SJCRH30 (cell line): ENCODE data around the gene GLRX. TPM values are rescaled to one million over a fixed set of nuclear protein-coding genes. Genes with fewer than 3 reads are reported as not detected.
A peak's percentile ranks its signal among the peaks of the same experiment; 100 is the strongest.
"Not testable (repeated sequence)": the region's sequence is repeated elsewhere in the genome, so short reads cannot be mapped to it uniquely, and the experiment has no call there.

ENCODE experiments used
- DNase-seq, 2 experiments: peaks; one replicate each; pipeline ENCODE4 v3.0.0-alpha.2; 2015 to 2020
- H3K27ac ChIP-seq: fragments of 250-450 bp; sonication (Bioruptor Pico); 2 replicates; pipeline ENCODE4 v1.5.1; 2020; ENCODE audit warnings: mild to moderate bottlenecking, moderate library complexity
- H3K27me3 ChIP-seq: fragments of 250-450 bp; sonication (Bioruptor Pico); 2 replicates; pipeline ENCODE4 v1.5.1; 2020; ENCODE audit warnings: mild to moderate bottlenecking, moderate library complexity
- H3K36me3 ChIP-seq: fragments of 250-450 bp; sonication (Bioruptor Pico); 2 replicates; pipeline ENCODE4 v1.5.1; 2020; ENCODE audit warnings: mild to moderate bottlenecking, moderate library complexity
- H3K4me1 ChIP-seq: fragments of 250-450 bp; sonication (Bioruptor Pico); 2 replicates; pipeline ENCODE4 v1.5.1; 2020; ENCODE audit warnings: mild to moderate bottlenecking, moderate library complexity
- H3K4me3 ChIP-seq: fragments of 250-450 bp; sonication (Bioruptor Pico); 2 replicates; pipeline ENCODE4 v1.5.1; 2020; ENCODE audit warnings: mild to moderate bottlenecking, moderate library complexity
- H3K9me3 ChIP-seq: fragments of 250-450 bp; sonication (Bioruptor Pico); replicated peaks from 2 replicates; pipeline ENCODE4 v1.5.1; 2020; ENCODE audit warnings: mild to moderate bottlenecking, moderate library complexity
- total RNA-seq: library from RNA; depleted of rRNA; stranded (reverse); fragments of >200 nt; shearing (Covaris generic); gene quantifications from 2 replicates; pipeline ENCODE4 v1.2.3, GENCODE V29; 2014; rRNA removed

Gene GLRX, protein sequence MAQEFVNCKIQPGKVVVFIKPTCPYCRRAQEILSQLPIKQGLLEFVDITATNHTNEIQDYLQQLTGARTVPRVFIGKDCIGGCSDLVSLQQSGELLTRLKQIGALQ
- total RNA-seq: 17.7 and 21.4 TPM in 2 replicates

DNA sequence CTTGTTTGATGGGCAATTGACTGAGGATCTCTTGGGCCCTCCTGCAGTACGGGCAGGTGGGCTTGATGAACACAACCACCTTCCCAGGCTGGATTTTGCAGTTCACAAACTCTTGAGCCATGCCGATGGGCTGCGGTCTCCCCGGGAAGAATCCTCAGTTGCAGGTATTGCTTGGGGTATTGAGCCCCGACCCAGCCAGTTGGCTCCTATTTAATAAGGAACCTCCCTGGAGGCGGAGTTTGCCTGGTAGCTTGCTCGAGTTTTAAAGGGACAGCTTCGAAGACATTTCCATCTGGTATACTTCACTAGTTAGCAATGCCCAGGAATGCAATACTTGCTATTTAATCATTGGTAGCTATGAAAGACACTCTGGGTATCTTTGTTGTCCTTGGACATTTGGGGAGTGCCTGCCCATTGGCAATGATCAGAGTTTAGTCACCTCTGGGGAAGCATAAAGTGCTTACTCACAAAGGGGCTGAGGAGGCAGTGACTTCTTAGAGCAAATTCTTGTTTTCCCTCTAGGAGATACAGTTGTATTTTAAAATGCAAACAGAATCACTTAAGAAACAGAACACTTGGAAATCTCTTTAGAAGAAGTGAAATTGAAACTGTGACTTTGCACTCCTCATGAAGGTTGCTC, at the start of gene GLRX:
Gene GLRX, minus strand, starts transcription at position 185 of the 640 bp plus-strand sequence. Its CDS starts 64 bp downstream, at position 121.
- no peaks in the 10 kb centered on the region for H3K36me3 ChIP-seq
- DNase-seq: peak; percentile 65 to 79
- H3K27ac ChIP-seq: peak within 1 kb of the TSS; percentile 36
- H3K4me3 ChIP-seq: peak within 1 kb of the TSS; percentile 72
- no peaks in the 10 kb centered on the region for H3K9me3 ChIP-seq
- peaks cover 31% of the 10 kb centered on the region for H3K4me1 ChIP-seq
- no peaks in the 10 kb centered on the region for H3K27me3 ChIP-seq

DNA sequence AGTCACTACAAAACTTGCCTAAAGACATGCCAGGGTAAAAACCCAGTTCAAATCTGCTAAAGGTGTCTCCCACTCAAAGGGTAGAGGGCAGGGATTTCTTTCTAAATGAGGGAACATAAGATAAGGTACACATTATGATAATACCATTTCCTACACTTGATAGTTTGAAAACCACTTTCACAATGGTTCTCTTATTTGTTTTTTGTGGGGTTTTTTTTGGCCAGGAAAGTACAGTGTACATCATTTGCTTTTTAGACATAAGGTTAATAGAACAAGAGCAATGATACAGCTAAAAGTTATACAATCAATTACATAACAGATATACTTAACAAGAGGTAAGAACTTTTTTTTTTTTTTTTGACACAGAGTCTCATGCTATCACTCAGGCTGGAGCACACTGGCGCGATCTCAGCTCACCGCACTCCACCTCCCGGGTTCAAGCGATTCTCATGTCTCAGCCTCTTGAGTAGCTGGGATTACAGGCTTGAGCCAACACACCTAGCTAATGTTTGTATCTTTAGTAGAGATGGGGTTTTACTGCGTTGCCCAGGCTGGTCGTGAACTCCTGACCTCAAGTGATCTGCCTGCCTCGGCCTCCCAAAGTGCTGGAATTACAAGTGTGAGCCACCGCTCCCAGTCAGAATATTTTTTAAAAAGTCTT, 48.8 kb upstream of the GLRX start:
- Histone ChIP-seq H3K27ac (no peak overlapping the region), H3K4me3 (no peak overlapping the region), H3K36me3 (no peaks in the 10 kb centered on the region), H3K9me3 (no peaks in the 10 kb centered on the region; the same call in 1 of the 2 replicates), H3K27me3 (no peaks in the 10 kb centered on the region), H3K4me1 (no peaks in the 10 kb centered on the region)
- no peak for DNase-seq

DNA sequence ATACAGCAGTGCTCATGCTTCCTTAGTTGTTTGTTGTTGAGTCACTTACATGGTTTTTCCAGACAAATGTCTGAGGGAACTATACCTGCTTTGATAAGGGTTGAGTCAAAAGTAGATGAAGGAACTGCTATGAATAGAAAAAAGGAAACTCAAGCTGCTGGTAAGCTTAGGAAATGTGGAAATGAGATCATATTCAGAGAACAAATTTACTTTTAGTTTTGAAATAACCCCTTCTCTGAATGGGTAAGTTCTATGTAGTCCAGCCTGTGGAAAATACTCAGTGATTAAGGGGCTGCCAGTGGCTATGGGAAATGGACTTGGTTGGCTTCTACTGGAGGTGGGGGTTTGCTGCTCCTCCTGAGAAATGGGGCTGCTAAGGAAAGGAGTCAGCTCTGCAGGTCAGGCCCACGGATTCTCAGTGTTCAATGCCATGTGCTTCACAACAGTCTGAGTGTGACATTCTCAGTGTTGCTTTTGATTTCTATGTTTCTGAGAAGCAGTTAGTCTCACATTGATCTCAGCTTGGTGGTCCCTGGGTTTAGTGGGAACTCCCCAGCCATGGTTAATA, 47.7 kb upstream of the GLRX start:
- Histone ChIP-seq H3K36me3 (no peaks in the 10 kb centered on the region), H3K4me3 (no peak overlapping the region), H3K9me3 (no peaks in the 10 kb centered on the region; the same call in 1 of the 2 replicates), H3K4me1 (no peaks in the 10 kb centered on the region), H3K27ac (no peak overlapping the region), H3K27me3 (no peaks in the 10 kb centered on the region)
- DNase-seq: no peak

DNA sequence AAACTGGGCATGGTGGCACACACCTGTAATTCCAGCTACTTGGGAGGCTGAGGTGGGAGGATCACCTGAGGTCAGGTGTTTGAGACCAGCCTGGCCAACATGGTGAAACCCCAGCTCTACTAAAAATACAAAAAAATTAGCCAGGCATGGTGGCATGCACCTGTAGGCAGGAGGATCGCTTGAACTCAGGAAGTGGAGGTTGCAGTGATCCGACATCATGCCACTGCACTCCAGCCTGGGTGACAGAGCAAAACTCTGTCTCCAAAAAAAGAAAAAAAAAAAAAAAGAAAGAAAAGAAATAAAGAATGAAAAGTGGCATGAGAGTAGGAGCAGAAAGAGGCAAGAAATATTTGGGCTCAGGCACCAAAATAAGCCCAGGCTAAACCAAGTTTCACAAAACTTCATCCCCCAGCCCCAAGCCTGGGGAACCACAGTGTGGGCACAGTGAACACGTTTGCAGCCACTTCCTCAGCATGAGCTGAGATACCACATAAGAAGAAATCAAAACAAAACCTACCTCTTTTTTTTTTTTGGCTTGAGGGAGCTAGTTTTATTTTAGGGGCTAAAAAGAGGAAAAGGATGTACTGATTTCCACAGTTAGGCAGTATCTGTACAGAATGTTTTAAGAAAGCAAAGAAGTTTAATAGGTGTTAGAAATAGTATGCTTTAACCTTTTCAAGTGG, 46.8 kb upstream of the GLRX start:
- not testable (repeated sequence) for H3K27me3 ChIP-seq, H3K36me3 ChIP-seq, H3K27ac ChIP-seq, H3K4me1 ChIP-seq, H3K9me3 ChIP-seq, DNase-seq, H3K4me3 ChIP-seq

- no peak for DNase-seq
- no peak overlapping the region for H3K4me3 ChIP-seq
Measured at GRCh38 chr5:95868136-95868535, 45.6 kb upstream of the GLRX start.

DNA sequence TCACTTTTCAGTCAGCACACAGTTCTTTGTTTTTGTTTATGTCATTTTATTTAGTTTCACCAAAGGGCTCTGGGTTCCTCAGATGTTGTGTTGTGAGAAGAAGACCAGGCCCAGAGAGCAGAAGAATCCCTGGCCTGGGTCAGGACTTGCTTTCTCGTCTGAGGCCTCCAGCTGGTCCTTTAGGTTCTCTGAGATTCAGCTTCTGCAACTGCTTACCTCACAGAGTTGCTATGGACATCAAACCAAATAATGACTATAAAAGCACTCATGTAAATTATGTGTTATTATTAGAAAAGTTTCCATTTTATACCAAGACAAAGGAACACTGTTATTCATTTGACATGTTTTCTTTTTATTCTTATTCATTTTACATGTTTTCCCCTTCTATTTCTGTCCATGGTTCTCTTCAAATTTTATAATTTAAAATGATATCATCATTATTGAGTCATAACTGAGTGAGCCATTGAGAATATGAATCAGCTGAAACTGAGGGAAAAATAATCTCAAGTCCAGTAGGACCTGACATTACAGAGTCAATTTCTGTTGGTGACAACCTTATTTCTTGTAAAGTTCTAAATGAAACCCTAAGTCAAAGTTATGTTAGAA, 44.0 kb upstream of the GLRX start:
- no peak overlapping the region for H3K4me3 ChIP-seq
- DNase-seq: no peak
- no peak overlapping the region for H3K27ac ChIP-seq
- no peaks in the 10 kb centered on the region for H3K36me3 ChIP-seq
- H3K9me3 ChIP-seq: no peaks in the 10 kb centered on the region
- peaks cover 14% of the 10 kb centered on the region for H3K4me1 ChIP-seq
- no peaks in the 10 kb centered on the region for H3K27me3 ChIP-seq

More at GRCh38 chr5:95868136-95868535, 45.6 kb upstream of the GLRX start:
- H3K27me3 ChIP-seq: no peaks in the 10 kb centered on the region
- no peak overlapping the region for H3K27ac ChIP-seq
- H3K4me1 ChIP-seq: no peaks in the 10 kb centered on the region
- no peaks in the 10 kb centered on the region for H3K36me3 ChIP-seq
- H3K9me3 ChIP-seq: no peaks in the 10 kb centered on the region; the same call in 1 of the 2 replicates

DNA sequence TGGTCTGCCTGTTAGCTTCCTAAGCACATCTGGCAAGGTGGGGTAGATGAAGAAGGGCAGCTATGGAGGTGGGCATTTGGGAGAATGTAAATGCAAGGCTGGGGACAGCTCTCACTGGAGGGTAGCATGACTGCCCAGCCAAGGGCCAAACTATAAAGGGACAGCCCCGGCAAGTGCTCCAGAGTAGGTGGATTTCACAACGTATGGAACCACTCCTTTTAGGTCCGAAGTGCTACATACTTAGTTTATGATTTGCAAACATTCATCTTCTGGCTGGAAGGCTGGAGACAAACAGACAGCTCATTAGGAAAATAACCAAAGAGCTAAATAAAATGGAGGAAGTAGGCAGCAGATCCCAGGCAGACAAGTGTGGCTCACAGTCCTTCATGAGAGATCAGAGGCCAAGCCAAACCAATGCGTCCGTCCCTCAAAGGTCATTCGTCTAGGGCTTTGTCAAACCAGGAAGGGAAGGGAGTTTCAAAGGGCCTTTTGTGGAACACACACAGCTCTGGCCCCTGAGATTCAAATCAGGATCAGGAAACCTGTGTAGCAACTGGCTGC, 42.5 kb upstream of the GLRX start:
- no peaks in the 10 kb centered on the region for H3K27me3 ChIP-seq
- DNase-seq: no peak

GRCh38 chr5:95864456-95864855, 41.9 kb upstream of the GLRX start:
- Histone ChIP-seq H3K27ac (no peak overlapping the region), H3K9me3 (no peaks in the 10 kb centered on the region), H3K27me3 (no peaks in the 10 kb centered on the region), H3K36me3 (no peaks in the 10 kb centered on the region), H3K4me1 (peaks cover 27% of the 10 kb centered on the region), H3K4me3 (no peak overlapping the region)
- no peak for DNase-seq

More for the DNA sequence above, 42.5 kb upstream of the GLRX start:
- H3K27ac ChIP-seq: no peak overlapping the region
- H3K4me1 ChIP-seq: peaks cover 24% of the 10 kb centered on the region
- no peaks in the 10 kb centered on the region for H3K9me3 ChIP-seq
- H3K4me3 ChIP-seq: no peak overlapping the region
- H3K36me3 ChIP-seq: no peaks in the 10 kb centered on the region

DNA sequence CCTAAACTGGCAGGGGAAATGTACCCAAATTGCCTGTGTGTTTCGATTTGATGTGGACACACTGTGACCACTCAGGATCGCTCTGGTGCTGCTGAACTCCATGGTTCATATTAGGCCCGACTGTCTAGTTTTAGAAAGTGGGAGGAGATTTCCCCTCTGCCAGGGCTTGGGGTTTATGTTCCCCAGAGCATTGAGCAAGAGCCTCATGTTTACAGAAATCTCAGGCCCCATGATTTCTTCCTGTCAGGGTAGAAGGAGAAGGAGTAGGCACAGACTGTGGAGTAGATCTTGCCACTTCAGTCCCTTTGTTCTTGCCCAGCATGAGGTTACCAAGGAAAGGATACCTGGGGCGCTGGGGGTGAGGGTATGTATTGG, 40.8 kb upstream of the GLRX start:
- Histone ChIP-seq H3K4me3 (no peak overlapping the region), H3K27ac (no peak overlapping the region), H3K9me3 (no peaks in the 10 kb centered on the region), H3K4me1 (peaks cover 27% of the 10 kb centered on the region), H3K27me3 (no peaks in the 10 kb centered on the region), H3K36me3 (no peaks in the 10 kb centered on the region)
- DNase-seq: no peak

- Histone ChIP-seq H3K27ac (no peak overlapping the region), H3K4me3 (no peak overlapping the region), H3K27me3 (no peaks in the 10 kb centered on the region), H3K4me1 (peaks cover 27% of the 10 kb centered on the region), H3K9me3 (no peaks in the 10 kb centered on the region), H3K36me3 (no peaks in the 10 kb centered on the region)
- DNase-seq: no peak
Measured at GRCh38 chr5:95862671-95863382, 40.3 kb upstream of the GLRX start.

DNA sequence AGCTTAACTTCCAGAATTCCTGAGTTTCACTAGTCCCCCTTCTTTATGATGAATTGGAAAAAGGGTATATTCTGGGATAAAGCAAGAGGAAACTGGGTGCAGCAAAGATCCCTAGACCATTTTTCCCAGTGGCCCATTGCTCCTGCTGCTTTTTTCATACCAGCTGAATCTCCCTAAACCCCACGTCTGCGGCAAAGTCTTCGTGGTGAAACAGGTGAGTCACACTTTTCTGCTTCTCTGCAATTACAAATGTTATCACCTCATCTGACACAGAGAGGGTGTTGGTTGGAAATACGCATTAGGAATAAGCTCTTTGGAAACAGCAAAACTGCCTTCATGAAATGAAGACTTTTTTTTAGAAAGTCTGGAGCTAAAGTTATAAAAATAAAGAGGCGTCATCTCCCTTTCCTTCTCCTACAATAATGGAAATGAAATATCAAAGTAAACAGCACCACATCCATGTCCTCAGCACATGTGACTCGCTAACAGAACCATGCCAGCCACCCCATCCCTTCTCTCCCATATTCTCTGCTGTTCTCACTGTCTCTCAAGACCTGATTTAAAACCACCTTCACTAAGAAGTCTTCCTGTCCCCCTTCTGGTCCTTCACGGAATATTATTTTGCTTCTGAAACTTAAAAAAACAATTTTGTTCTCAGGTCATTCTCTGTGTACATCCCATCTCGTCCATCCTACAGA, 39.5 kb upstream of the GLRX start:
- H3K4me1 ChIP-seq: peaks cover 27% of the 10 kb centered on the region

DNA sequence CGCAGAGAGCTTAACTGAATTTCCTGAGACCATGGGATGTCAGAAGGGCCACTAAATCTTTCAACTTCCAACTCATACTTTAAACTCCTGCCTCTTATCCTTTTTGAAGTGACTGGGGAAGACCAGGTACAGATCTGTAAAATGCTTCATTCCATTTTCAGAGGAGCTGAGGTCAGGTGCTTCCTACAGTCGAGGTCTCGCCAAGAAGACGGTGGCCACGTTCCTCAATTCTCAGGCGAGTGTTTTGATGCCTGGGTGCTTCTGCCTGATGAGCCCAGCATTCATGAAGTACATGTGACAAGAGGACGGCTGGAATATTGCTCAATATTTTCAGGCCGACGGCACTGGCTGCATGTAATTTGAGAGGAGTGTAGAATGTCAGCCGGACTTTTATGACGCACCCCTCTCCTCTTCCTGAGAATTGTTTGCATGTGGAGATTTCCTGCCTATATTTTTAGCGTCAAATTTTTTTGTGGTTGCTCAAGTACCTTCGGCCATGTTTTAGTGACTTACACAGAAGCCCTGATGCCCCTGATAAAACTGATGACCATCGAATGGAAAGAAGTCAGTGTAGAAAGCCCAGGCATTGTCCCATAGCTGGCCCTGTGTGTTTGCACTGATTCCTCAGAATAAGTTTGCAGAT, 38.8 kb upstream of the GLRX start:
- no peaks in the 10 kb centered on the region for H3K36me3 ChIP-seq
- peaks cover 27% of the 10 kb centered on the region for H3K4me1 ChIP-seq
- peak overlapping the region; percentile 7; the same call in 1 of the 2 replicates for H3K27ac ChIP-seq
- peak; percentile 53 to 66 for DNase-seq
- no peaks in the 10 kb centered on the region for H3K27me3 ChIP-seq
- H3K4me3 ChIP-seq: peak overlapping the region; percentile 29
- no peaks in the 10 kb centered on the region for H3K9me3 ChIP-seq

More for the DNA sequence above, 39.5 kb upstream of the GLRX start:
- no peaks in the 10 kb centered on the region for H3K36me3 ChIP-seq
- H3K27ac ChIP-seq: peak overlapping the region; percentile 0; the same call in 1 of the 2 replicates
- peak overlapping the region; percentile 29 for H3K4me3 ChIP-seq
- DNase-seq: peak in 1 of 2 experiments; percentile 25
- no peaks in the 10 kb centered on the region for H3K27me3 ChIP-seq
- H3K9me3 ChIP-seq: no peaks in the 10 kb centered on the region

GRCh38 chr5:95859661-95860060, 37.1 kb upstream of the GLRX start:
- no peaks in the 10 kb centered on the region for H3K27me3 ChIP-seq
- no peaks in the 10 kb centered on the region for H3K36me3 ChIP-seq
- no peak for DNase-seq
- no peak overlapping the region for H3K4me3 ChIP-seq
- H3K4me1 ChIP-seq: peaks cover 27% of the 10 kb centered on the region
- no peaks in the 10 kb centered on the region for H3K9me3 ChIP-seq
- H3K27ac ChIP-seq: no peak overlapping the region; the same call in 1 of the 2 replicates
